Transverse colon (tissue), 4 donors: ENCODE measurements around the gene UNC13C.
"Not testable (repeated sequence)": the region's sequence is repeated elsewhere in the genome, so short reads cannot be mapped to it uniquely, and the experiment has no call there.

ENCODE experiments used
- CTCF ChIP-seq, 5 experiments: fragments of 200-600 bp in 3 of 5; fragments of 450-650 bp in 2 of 5; sonication (generic) in 3 of 5; IDR thresholded peaks; 1 replicate in 2 of 5; 2 replicates in 3 of 5; pipeline ENCODE4 v1.5.1; 2016 to 2017; ENCODE audit warnings: antibody characterized with exemption in 5 of 5, inconsistent platforms in 3 of 5, mild to moderate bottlenecking in 2 of 5, moderate library complexity in 1 of 5
- EP300 ChIP-seq: sonication (generic); formaldehyde crosslinking; IDR thresholded peaks from one replicate; pipeline ENCODE4 v1.6.1; 2017; ENCODE audit warnings: antibody characterized with exemption, low read depth
- POLR2A ChIP-seq: fragments of 450-650 bp; IDR thresholded peaks from one replicate; pipeline ENCODE4 v1.6.1; 2016; ENCODE audit warnings: antibody characterized with exemption, mild to moderate bottlenecking, moderate library complexity
- POLR2AphosphoS5 ChIP-seq, 3 donors: sonication (generic); formaldehyde crosslinking; IDR thresholded peaks; one replicate each; pipeline ENCODE4 v1.6.1; 2016; ENCODE audit warnings: antibody characterized with exemption in 3 of 3

- not testable (repeated sequence) for TF ChIP-seq POLR2A; POLR2AphosphoS5 (IDR thresholded peaks at IDR 0.05); CTCF (IDR thresholded peaks at IDR 0.05); EP300
Observed at GRCh38 chr15:53937632-53938031, 40.6 kb upstream of the UNC13C start.
